ENCODE measurements around the gene RNASE13.

DNA sequence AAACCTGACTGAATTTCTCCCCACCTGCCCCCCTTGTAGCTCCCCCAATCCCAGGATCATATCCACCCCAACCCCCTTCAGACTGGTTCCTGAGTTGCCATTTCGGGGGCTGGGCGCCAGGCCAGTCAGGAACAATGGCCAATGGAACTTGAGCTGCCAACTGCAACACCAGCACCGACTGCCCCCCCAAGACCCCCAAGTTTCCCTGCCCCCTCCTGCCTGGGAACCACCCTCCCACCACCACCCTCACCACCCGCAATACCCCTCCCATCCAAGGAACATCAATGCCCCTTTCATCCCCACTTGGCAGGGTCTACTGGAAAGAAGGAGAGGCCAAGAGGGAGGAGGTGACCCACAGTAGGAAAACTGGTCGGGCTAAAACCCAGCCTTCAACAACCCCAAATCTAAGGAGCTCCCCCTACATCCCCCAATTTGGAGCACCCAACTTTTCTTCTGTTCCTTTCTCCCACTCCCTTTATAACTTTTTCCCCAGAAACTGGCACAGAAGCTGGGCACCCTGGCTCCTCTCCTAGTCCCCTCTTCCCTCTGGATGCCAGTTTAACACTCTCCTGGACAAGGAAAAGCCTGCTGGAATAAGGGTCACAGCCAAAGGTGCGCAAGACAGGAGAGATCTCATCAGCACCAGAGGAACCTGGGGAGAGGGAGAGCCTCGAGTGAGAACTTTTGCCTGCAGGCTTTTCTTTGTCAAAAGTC is 8.2 kb downstream of the RNASE13 start:
- TF ChIP-seq POLR2AphosphoS5 (IDR thresholded peaks at IDR 0.05; ENCODE audit: low read depth, low read length), result no peak
- TF ChIP-seq, protein P1, sequence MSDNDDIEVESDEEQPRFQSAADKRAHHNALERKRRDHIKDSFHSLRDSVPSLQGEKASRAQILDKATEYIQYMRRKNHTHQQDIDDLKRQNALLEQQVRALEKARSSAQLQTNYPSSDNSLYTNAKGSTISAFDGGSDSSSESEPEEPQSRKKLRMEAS (IDR thresholded peaks at IDR 0.05; ENCODE audit: low read depth), result no peak
- TF ChIP-seq, protein P2, sequence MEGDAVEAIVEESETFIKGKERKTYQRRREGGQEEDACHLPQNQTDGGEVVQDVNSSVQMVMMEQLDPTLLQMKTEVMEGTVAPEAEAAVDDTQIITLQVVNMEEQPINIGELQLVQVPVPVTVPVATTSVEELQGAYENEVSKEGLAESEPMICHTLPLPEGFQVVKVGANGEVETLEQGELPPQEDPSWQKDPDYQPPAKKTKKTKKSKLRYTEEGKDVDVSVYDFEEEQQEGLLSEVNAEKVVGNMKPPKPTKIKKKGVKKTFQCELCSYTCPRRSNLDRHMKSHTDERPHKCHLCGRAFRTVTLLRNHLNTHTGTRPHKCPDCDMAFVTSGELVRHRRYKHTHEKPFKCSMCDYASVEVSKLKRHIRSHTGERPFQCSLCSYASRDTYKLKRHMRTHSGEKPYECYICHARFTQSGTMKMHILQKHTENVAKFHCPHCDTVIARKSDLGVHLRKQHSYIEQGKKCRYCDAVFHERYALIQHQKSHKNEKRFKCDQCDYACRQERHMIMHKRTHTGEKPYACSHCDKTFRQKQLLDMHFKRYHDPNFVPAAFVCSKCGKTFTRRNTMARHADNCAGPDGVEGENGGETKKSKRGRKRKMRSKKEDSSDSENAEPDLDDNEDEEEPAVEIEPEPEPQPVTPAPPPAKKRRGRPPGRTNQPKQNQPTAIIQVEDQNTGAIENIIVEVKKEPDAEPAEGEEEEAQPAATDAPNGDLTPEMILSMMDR (IDR thresholded peaks at IDR 0.05), result no peak
- TF ChIP-seq, protein P3, sequence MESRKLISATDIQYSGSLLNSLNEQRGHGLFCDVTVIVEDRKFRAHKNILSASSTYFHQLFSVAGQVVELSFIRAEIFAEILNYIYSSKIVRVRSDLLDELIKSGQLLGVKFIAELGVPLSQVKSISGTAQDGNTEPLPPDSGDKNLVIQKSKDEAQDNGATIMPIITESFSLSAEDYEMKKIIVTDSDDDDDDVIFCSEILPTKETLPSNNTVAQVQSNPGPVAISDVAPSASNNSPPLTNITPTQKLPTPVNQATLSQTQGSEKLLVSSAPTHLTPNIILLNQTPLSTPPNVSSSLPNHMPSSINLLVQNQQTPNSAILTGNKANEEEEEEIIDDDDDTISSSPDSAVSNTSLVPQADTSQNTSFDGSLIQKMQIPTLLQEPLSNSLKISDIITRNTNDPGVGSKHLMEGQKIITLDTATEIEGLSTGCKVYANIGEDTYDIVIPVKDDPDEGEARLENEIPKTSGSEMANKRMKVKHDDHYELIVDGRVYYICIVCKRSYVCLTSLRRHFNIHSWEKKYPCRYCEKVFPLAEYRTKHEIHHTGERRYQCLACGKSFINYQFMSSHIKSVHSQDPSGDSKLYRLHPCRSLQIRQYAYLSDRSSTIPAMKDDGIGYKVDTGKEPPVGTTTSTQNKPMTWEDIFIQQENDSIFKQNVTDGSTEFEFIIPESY (IDR thresholded peaks at IDR 0.05; ENCODE audit: borderline replicate concordance, low read depth), result no peak
- TF ChIP-seq, protein P4, sequence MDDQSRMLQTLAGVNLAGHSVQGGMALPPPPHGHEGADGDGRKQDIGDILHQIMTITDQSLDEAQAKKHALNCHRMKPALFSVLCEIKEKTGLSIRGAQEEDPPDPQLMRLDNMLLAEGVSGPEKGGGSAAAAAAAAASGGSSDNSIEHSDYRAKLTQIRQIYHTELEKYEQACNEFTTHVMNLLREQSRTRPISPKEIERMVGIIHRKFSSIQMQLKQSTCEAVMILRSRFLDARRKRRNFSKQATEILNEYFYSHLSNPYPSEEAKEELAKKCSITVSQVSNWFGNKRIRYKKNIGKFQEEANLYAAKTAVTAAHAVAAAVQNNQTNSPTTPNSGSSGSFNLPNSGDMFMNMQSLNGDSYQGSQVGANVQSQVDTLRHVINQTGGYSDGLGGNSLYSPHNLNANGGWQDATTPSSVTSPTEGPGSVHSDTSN (IDR thresholded peaks at IDR 0.05), result no peak
- TF ChIP-seq EP300 (IDR thresholded peaks at IDR 0.05; ENCODE audit: borderline replicate concordance in 1 of 2, low read depth in 1 of 2, low read length in 1 of 2), result no peak
- TF ChIP-seq SIN3A (IDR thresholded peaks at IDR 0.05; ENCODE audit: borderline replicate concordance, low read depth, low read length), result no peak
- no peak for TF ChIP-seq RAD21 (IDR thresholded peaks at IDR 0.05; ENCODE audit: low read length)
